Panc1 (cell line): ENCODE results near the gene CDC42BPA. TPM values are rescaled to one million over a fixed set of nuclear protein-coding genes. Genes with fewer than 3 reads are reported as not detected.

ENCODE experiments used
- ATAC-seq: fragments of 200-7000 bp; cut with Tn5 transposase; 2 replicates; pipeline ENCODE4 v1.9.1; 2020; ENCODE audit warnings: mild to moderate bottlenecking, moderate library complexity
- BruUV-seq: library from RNA; stranded (reverse); fragments of 400-500 nt; replicated peaks from 2 replicates; lab custom pipeline; 2021; lab: Mats Ljungman, UMichigan
- CTCF ChIA-PET: fragments of 300-600 bp; sonication (Branson Sonifier 250); formaldehyde crosslinking; loops from one replicate; lab custom pipeline; 2022; ENCODE audit warnings: antibody characterized with exemption; lab: Charles Lee
- POLR2A ChIA-PET: fragments of 300-600 bp; sonication (Branson Sonifier 250); formaldehyde crosslinking; loops from one replicate; lab custom pipeline; 2022; ENCODE audit warnings: antibody characterized with exemption; lab: Charles Lee
- DNase-seq: peaks from one replicate; pipeline ENCODE4 v3.0.0-alpha.2; 2010; ENCODE audit warnings: low read depth, low spot score
- H3K27ac ChIP-seq: 2 replicates; pipeline ENCODE4 v1.5.1; 2011; ENCODE audit warnings: mild to moderate bottlenecking, low read length, inconsistent platforms
- H3K27me3 ChIP-seq: fragments of 200-500 bp; sonication (Bioruptor generic); 2 replicates; pipeline ENCODE4 v1.6.0; 2014; ENCODE audit warnings: low read length, inconsistent platforms; ENCODE audit not compliant: control insufficient read depth, insufficient read depth
- H3K36me3 ChIP-seq: fragments of 200-500 bp; sonication (Bioruptor generic); 2 replicates; pipeline ENCODE4 v1.5.1; 2014; ENCODE audit warnings: inconsistent platforms, mild to moderate bottlenecking, low read length, moderate library complexity; ENCODE audit not compliant: control insufficient read depth, insufficient read depth
- H3K4me1 ChIP-seq: 2 replicates; pipeline ENCODE4 v1.5.1; 2011; ENCODE audit warnings: inconsistent platforms, mild to moderate bottlenecking, low read length, moderate library complexity; ENCODE audit not compliant: control insufficient read depth, insufficient read depth
- H3K4me3 ChIP-seq, 2 experiments: 2 replicates each; pipeline ENCODE4 v1.5.1; 2011 to 2012; ENCODE audit warnings: low read depth in 2 of 2, low read length in 2 of 2, mild to moderate bottlenecking in 2 of 2, inconsistent platforms in 1 of 2, moderate library complexity in 1 of 2
- H3K9me3 ChIP-seq: fragments of 200-500 bp; sonication (Bioruptor generic); 2 replicates; pipeline ENCODE4 v1.5.1; 2014; ENCODE audit warnings: low read depth, mild to moderate bottlenecking, inconsistent platforms, low read length, moderate library complexity; ENCODE audit not compliant: control insufficient read depth, insufficient read depth
- POLR2AphosphoS5 ChIP-seq: IDR thresholded peaks from 2 replicates; pipeline ENCODE4 v1.6.1; 2012; ENCODE audit warnings: mild to moderate bottlenecking, low read depth, low read length, moderate library complexity
- SIN3A ChIP-seq: IDR thresholded peaks from 2 replicates; pipeline ENCODE4 v1.6.1; 2012; ENCODE audit warnings: low read depth, mild to moderate bottlenecking, low read length, moderate library complexity, borderline replicate concordance; ENCODE audit not compliant: insufficient read depth
- TCF7L2 ChIP-seq: IDR thresholded peaks from 2 replicates; pipeline ENCODE4 v1.6.1; 2011; ENCODE audit warnings: mild to moderate bottlenecking, low read depth, low read length, inconsistent platforms
- in situ Hi-C: cut with HindIII; loops from 2 replicates; pipeline ENCODE4 v1.10.0; 2016; ENCODE audit warnings: low sequenced_read_pairs, low pct_unique_long_range_greater_than_20kb
- intact Hi-C: fragments of 100-400 bp; cut with micrococcal nuclease; formaldehyde crosslinking; loops from one replicate; pipeline ENCODE4 v1.10.0; 2022; ENCODE audit not compliant: unreplicated experiment
- total RNA-seq: library from RNA; stranded (reverse); gene quantifications from one replicate; pipeline ENCODE4 v1.2.1, GENCODE V29; 2021; ENCODE audit not compliant: unreplicated experiment
- TF ChIP-seq, protein P1 (sequence below): fragments of 450-650 bp; IDR thresholded peaks from 2 replicates; pipeline ENCODE4 v1.5.1; 2017; ENCODE audit warnings: mild to moderate bottlenecking
- TF ChIP-seq, protein P2 (sequence below), 2 experiments: IDR thresholded peaks; 2 replicates each; pipeline ENCODE4 v1.6.1; 2011 to 2012; ENCODE audit warnings: low read depth in 2 of 2, control low read depth in 1 of 2, low read length in 1 of 2, mild to moderate bottlenecking in 1 of 2, moderate library complexity in 1 of 2; ENCODE audit not compliant: insufficient read depth in 1 of 2

Gene CDC42BPA
- total RNA-seq, 1 experiment from 2014 or later = 32.8 TPM

DNA sequence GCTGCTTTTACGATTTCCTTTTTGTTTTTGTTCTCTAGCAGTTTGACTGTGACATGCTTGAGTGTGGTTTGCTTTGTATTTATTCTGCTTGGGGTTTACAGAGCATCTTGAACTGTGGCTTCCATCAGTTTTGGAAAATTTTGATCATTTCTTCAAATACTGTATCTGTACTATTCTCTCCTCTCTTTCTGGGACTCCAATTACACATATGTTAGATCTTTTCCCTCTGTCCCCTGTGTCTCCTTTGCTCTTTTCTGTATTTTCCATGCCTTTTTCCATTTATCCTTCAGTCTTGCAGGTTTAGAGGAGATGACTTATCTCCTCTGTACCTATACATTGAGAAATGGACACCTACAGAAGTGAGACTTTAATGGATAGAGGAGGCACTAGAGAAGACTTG lies 346.5 kb downstream of the CDC42BPA start:
- Histone ChIP-seq H3K27ac (no peak overlapping the region), H3K27me3 (no peaks in the 10 kb centered on the region), H3K9me3 (no peaks in the 10 kb centered on the region), H3K4me1 (no peaks in the 10 kb centered on the region; the same call in 1 of the 2 replicates), H3K4me3 (no peak overlapping the region), H3K36me3 (no peaks in the 10 kb centered on the region)
- CTCF ChIA-PET = interaction anchor here (0.7 kb wide), 1 partner anchor 81 kb away, joined by 3 read pairs; no protein-coding TSS in a partner anchor
- no peak for DNase-seq
- no TSS peak for BruUV-seq
- POLR2A ChIA-PET = interaction anchor here (0.6 kb wide), 2 partner anchors 10 to 19 kb away, joined by 3 to 4 read pairs; no protein-coding TSS in a partner anchor
- in situ Hi-C loops (no loop called here), intact Hi-C loops (no loop called here)
- TF ChIP-seq, protein P1, sequence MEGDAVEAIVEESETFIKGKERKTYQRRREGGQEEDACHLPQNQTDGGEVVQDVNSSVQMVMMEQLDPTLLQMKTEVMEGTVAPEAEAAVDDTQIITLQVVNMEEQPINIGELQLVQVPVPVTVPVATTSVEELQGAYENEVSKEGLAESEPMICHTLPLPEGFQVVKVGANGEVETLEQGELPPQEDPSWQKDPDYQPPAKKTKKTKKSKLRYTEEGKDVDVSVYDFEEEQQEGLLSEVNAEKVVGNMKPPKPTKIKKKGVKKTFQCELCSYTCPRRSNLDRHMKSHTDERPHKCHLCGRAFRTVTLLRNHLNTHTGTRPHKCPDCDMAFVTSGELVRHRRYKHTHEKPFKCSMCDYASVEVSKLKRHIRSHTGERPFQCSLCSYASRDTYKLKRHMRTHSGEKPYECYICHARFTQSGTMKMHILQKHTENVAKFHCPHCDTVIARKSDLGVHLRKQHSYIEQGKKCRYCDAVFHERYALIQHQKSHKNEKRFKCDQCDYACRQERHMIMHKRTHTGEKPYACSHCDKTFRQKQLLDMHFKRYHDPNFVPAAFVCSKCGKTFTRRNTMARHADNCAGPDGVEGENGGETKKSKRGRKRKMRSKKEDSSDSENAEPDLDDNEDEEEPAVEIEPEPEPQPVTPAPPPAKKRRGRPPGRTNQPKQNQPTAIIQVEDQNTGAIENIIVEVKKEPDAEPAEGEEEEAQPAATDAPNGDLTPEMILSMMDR = no peak
- TF ChIP-seq POLR2AphosphoS5 = no peak
- TF ChIP-seq SIN3A = no peak
- TF ChIP-seq, protein P2, sequence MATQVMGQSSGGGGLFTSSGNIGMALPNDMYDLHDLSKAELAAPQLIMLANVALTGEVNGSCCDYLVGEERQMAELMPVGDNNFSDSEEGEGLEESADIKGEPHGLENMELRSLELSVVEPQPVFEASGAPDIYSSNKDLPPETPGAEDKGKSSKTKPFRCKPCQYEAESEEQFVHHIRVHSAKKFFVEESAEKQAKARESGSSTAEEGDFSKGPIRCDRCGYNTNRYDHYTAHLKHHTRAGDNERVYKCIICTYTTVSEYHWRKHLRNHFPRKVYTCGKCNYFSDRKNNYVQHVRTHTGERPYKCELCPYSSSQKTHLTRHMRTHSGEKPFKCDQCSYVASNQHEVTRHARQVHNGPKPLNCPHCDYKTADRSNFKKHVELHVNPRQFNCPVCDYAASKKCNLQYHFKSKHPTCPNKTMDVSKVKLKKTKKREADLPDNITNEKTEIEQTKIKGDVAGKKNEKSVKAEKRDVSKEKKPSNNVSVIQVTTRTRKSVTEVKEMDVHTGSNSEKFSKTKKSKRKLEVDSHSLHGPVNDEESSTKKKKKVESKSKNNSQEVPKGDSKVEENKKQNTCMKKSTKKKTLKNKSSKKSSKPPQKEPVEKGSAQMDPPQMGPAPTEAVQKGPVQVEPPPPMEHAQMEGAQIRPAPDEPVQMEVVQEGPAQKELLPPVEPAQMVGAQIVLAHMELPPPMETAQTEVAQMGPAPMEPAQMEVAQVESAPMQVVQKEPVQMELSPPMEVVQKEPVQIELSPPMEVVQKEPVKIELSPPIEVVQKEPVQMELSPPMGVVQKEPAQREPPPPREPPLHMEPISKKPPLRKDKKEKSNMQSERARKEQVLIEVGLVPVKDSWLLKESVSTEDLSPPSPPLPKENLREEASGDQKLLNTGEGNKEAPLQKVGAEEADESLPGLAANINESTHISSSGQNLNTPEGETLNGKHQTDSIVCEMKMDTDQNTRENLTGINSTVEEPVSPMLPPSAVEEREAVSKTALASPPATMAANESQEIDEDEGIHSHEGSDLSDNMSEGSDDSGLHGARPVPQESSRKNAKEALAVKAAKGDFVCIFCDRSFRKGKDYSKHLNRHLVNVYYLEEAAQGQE (IDR thresholded peaks at IDR 0.05; ENCODE audit: insufficient read depth in 1 of 2, low read depth in 2 of 2, low read length in 1 of 2) = no peak
- TF ChIP-seq TCF7L2 = no peak
- no peak for ATAC-seq

DNA sequence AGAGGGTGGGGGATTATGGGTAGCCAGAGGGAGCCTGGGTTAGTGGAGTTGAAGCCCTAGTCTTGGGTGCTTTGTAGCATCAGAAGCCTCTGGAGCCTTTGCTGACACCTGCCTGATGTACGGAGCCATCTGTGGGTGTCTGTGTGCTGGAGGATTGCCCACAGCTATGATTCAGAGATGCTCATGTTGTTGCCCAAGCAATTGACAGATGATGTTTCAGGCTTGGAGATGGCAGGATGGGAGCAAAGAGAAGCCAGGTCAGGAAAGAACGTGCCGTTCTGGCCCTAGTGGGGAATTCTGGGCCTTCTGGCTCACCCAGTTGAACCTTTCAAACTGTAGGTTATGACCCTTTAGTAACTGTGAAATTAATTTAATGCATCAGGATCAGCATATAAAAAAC lies 350.6 kb downstream of the CDC42BPA start:
- Histone ChIP-seq H3K9me3 (no peaks in the 10 kb centered on the region), H3K4me1 (no peaks in the 10 kb centered on the region), H3K27me3 (no peaks in the 10 kb centered on the region), H3K4me3 (no peak overlapping the region), H3K27ac (no peak overlapping the region), H3K36me3 (no peaks in the 10 kb centered on the region)
- CTCF ChIA-PET = no interaction called here
- POLR2A ChIA-PET = no interaction called here
- DNase-seq (no peak), ATAC-seq (no peak)
- BruUV-seq = no TSS peak
- intact Hi-C loops = no loop called here
- TF ChIP-seq, protein P2 (IDR thresholded peaks at IDR 0.05; ENCODE audit: insufficient read depth in 1 of 2, low read depth in 2 of 2, low read length in 1 of 2) = no peak
- TF ChIP-seq POLR2AphosphoS5 (no peak), SIN3A (no peak), TCF7L2 (no peak)
- TF ChIP-seq, protein P1 = no peak
- in situ Hi-C loops = no loop called here
